ENCODE results near the gene KLHDC8A.
"Not testable (repeated sequence)": the region's sequence is repeated elsewhere in the genome, so short reads cannot be mapped to it uniquely, and the experiment has no call there.

KLHDC8A gene, protein sequence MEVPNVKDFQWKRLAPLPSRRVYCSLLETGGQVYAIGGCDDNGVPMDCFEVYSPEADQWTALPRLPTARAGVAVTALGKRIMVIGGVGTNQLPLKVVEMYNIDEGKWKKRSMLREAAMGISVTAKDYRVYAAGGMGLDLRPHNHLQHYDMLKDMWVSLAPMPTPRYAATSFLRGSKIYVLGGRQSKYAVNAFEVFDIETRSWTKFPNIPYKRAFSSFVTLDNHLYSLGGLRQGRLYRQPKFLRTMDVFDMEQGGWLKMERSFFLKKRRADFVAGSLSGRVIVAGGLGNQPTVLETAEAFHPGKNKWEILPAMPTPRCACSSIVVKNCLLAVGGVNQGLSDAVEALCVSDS

GRCh38 chr1:205356440-205357139 is at the start of gene KLHDC8A:
TSS of gene KLHDC8A (minus strand) at chr1:205356922. CDS start at chr1:205343604, 13,318 bp downstream.
- DNase-seq = no peak

DNA sequence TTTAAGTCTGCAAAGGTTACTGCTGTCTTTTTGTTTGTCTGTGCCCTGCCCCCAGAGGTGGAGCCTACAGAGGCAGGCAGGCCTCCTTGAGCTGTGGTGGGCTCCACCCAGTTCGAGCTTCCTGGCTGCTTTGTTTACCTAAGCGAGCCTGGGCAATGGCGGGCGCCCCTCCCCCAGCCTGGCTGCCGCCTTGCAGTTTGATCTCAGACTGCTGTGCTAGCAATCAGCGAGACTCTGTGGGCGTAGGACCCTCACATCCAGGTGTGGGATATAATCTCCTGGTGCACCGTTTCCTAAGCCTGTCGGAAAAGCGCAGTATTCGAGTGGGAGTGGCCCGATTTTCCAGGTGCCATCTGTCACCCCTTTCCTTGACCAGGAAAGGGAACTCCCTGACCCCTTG is 49.5 kb upstream of the KLHDC8A start:
- DNase-seq = not testable (repeated sequence)

- DNase-seq = not testable (repeated sequence)
These were observed 47.8 kb upstream of the KLHDC8A start for GRCh38 chr1:205404484-205404883.

GRCh38 chr1:205398586-205398985 is 41.9 kb upstream of the KLHDC8A start:
- no peak for DNase-seq

DNA sequence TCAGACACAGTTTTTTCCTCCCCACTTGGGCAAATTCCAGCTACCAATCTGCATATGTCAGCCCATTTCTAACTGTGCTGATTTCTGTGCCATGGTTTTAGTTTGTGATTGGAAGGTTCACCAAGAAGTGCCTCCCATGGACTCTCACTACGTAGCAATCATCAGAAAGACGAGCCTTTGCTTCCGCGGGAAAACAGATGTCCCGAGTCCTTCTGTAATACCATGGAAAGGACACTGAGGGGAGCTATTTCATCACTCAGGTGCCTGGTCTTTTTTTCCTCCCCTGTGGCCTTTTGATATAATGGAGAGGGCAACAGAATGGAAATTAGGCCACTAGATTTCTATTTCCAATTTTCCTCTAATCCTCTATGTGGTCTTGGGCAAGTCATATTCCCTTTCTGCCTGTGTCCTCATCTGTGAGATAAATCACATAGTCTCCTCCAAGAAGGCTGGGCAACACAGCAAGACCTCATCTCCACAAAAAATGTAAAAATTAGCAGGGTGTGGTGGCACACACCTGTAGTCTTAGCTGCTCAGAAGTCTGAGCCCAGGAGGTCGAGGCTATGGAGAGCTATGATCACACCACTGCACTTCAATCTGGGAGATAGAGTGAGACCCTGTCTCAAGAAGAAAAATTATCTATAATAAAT is 40.4 kb upstream of the KLHDC8A start:
- DNase-seq = peak; percentile 52

GRCh38 chr1:205395616-205396015 is 38.9 kb upstream of the KLHDC8A start:
- DNase-seq = no peak

DNA sequence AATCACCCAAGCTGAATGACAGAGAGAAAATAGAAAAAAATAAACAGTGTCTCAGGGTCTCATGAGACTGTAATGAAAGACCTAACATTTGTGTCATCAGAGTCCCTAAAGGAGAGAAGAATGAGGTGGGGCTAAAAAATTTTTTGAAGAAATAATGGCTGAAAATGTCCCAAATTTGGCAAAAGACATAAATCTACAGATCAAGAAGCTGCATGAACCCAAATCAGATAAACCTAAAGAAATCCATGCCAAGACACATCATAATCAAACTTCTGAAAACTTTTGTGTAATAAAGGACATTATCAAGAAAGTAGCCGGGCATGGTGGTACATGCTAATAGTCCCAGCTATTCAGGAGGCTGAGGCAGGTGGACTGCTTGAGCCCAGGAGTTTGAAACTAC is 35.9 kb upstream of the KLHDC8A start:
- DNase-seq = no peak

- DNase-seq = no peak
These were observed 34.7 kb upstream of the KLHDC8A start for GRCh38 chr1:205391386-205391785.

DNA sequence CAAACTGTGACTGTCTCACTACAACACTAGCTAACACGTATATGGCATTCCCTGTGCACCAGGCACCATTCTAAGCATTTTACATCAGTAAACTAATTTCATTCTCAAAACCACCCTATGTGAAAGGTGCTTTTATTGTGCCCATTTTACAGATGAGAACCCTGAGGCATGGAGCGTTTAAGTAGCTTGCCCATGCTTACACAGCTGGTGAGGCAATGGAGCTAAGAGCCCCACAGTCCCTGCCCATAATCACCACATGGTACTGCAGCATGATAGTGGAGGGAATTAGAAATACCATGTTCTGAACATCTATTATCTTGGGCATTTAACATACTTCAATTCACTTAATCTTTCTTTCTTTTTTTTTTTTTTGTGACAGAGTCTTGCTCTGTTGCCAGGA is 31.1 kb upstream of the KLHDC8A start:
- DNase-seq = no peak

- DNase-seq = not testable (repeated sequence)
These were observed 26.3 kb upstream of the KLHDC8A start for GRCh38 chr1:205382990-205383389.

DNA sequence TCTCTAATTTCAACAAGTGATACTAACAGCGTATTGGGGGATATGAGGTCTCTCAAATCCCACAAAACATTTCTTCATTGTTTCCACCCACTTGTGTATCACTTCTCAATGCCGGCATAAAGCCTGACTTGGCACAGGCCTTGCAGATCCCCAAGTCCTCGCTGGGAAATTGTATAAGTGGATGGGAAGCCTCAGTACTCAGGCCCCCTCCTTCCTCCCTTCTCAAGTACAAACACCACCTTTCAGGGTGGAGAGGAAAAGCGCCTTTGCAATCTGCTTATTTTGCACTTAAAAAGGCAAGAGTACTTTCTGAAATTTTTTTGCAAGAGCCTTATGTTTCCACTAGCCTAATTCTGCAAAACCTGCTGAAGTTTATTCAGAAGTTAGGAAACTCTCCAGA is 25.8 kb upstream of the KLHDC8A start:
- DNase-seq = no peak

DNA sequence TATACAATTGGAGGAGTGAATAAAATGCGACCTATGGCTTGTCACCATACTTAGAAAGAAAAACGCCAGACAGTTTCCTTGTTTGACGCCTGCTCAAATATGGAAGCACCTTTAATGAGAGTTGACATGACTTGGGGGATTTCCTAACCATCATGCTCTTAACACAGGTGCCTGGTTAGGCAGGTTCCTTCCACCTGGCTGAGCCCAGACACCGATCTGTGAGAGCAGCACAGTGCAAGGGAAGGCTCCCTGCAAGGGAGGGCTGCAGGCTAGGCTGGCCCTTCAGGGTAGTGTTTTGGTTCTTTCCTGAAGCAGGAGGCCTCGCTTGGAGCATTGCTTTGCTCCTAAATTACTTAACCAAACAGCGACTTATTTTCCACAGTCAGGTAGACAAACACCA is 24.6 kb upstream of the KLHDC8A start:
- no peak for DNase-seq

DNA sequence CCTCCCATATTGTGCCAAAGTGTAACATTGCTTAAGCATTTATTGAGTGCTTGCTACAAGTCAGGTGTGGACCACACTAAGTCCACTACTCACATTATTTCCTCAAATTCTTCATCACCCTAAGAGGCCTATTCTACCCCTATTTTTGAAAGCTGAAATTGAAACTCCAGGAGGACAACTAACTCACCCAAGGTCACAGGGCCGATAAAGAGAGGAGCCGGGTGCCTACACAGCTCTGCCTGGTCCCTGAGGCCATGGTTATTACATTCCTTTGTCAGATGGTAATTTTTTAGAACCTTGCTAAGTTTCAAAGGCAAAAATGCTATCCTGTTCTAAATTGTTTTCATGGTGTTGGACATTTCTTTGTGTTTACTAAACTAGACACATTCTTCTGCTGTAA is 24.2 kb upstream of the KLHDC8A start:
- DNase-seq = no peak

DNA sequence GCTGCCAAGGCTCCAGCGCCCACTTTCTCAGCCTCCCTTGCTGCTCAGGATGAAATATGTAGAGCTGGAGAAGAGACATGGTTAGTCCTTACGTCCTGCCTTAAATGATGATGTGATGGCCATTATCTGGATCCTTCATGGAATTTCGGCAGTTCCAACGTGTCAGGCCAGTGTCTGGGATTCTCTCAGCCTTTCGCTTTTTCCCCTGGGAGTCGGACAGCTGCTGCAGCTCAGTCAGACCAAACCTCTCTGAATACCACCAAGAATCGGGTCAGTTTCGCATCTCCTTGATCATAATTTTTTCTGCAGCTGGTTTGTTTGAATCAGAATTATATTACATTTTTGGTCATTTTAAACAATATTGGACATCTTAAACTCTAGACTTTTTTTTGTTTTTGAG is 22.3 kb upstream of the KLHDC8A start:
- no peak for DNase-seq

- no peak for DNase-seq
These were observed 20.6 kb upstream of the KLHDC8A start for GRCh38 chr1:205377355-205377754.

DNA sequence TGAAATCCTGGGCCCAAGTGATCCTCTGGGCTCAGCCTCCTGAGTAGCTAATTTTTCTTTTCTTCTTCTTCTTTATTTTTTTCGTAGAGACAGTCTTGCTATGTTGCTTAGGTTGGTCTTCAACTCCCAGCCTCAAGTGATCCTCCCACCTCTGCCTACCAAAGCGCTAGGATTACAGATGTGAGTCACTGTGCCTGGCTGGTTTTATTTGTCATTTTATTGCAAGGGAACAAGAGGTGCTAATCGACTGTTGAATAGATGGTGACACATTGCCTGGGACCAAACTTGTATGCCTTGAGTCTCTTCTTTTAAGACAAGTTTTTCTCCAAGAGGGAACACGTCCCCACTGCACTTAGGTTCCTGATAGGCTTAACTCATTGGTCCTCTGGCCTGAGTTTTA is 20.0 kb upstream of the KLHDC8A start:
- DNase-seq = no peak

DNA sequence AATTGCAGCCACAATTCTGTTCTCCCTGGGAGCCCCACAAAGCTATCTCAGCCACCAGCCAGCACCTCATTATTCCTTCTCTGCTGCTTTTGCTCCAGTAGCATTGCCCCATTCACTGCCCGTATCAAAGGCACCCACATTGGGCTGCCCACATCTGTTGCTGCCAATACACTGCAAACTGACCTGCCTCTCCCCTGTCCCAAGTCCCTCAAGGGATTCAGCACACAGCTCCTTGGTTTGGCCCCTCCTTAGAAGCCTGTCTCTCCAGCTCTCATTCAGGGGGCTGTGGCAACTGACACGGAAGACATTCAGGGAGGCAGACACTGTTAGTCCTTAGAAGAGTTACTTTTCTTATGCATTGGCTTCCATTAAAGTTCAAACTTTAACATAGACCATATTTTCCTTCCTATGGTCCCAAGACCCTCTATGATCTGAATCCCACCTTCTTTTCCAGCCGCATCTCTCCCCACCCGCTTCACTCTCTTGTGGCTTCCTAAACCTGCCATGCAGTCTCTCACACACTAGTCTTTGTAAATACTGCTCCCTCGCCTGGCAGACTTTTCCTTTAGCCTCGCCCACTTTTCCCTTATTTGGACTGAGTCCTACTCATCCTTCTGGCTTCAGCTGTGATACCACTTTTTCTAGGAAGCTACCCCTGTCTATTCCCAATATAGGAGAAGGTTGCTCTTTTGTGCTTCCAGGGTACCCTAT is 19.3 kb upstream of the KLHDC8A start:
- DNase-seq = peak; percentile 22

DNA sequence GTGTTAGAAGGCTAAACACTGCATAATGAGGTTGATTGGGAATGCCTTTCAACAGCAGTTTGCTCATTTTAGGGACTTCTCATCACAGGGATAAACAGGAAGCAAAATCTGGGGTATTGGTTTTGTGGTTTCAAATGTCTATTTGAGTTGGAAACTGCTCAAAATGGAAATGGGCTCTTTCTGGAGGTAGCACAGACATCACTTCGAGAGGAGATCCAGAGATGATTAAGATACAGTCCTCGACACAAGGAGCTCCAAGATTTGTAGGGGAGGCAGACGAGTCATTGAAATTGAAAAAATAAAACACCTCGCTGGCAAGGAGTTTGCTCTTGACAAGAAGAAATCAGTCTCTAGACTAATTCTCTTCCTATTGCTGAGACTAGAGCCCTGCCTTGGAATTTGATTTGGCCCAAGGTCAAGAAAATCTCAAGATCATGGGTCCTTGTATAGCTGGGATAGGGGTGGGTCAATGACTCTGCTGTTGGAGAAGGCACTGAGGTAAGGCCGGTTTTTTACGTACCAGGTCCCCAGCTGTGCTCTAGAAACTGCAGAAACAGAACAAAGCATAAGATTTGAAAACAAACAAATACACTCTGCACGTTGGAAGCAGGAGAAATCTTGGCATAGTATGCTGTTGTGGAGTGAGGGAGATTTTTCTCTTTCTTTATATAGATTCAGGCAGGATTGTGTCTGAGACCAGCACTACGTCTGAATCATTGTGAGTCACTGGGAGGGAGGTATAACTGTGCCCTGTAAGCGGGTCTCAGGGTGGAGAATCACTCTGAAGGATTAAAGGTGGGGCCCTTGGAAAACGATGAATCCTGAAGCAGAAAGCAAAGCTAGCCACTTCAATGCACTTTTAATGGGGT is 17.7 kb upstream of the KLHDC8A start:
- DNase-seq = no peak

DNA sequence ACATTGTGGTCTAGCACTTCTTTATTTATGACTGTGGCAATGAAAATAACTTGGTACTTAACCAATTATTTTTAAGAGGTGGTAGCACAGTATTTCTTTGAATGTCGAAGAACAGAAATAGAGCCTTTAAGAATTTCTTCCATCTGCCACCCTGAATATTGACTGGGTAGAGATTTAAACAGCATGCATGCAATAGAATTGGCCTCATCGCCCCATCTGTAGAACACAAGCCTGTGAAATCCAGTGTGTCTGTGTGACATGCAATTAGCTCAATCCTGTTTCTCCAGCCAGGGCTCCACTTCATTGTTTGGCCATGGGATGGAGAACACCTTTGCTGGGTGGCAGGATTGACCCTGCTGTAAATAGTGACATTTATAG is 17.1 kb upstream of the KLHDC8A start:
- no peak for DNase-seq

DNA sequence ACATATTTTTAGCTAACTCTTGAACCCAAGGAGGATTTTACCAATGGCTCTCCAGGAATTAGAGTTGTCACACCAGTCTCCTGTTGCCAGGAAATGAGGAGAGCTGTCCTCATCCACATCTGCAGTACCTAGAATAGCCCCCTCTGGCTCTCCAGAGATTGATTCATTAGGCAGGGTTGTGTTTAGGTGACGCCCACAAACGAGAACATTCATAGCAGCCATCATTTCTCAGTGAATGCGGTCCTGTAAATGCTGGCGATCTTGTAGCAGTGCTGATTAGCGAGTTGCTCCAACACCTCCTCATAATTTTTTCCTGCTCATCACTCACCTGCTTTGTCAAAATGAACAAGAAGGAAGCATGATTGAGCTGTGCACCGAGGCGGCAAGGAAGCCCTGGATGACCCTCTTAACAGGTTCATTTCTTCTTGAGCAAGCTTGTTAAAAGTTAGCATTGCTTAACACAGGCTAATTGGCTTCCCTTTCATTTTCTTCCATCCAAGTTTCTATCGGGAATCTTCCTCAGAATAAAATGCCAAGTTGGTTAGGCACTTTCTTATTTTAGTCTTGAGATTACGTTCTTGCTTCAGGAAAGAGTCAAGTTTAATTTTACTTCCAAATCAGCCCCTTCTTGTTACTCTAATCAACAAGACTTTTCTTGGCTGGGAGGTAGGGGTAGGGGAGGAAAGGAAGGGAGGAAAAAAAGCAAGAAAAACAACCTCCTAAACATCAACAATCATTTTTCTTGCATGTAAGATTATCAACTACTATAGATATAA is 16.5 kb upstream of the KLHDC8A start:
- DNase-seq = no peak

GRCh38 chr1:205371871-205372660 is 15.3 kb upstream of the KLHDC8A start:
- no peak for DNase-seq

All from COR-L47 (cell line).